NT2/D1 (cell line): ENCODE results near the gene KCP.

ENCODE experiments used
- DNase-seq: peaks from one replicate; pipeline ENCODE4 v3.0.0-alpha.2; 2011; ENCODE audit warnings: low read depth, low spot score
- H3K27me3 ChIP-seq: 2 replicates; pipeline ENCODE4 v1.6.0; 2011; ENCODE audit warnings: mild to moderate bottlenecking; ENCODE audit not compliant: insufficient read length, insufficient read depth
- H3K36me3 ChIP-seq: 2 replicates; pipeline ENCODE4 v1.6.1; 2011; ENCODE audit warnings: mild to moderate bottlenecking, low read length, mixed read lengths; ENCODE audit not compliant: insufficient read depth, insufficient read length
- H3K4me1 ChIP-seq: 2 replicates; pipeline ENCODE4 v1.5.1; 2011; ENCODE audit not compliant: insufficient read depth, insufficient read length
- H3K4me3 ChIP-seq: 2 replicates; pipeline ENCODE4 v1.5.1; 2011; ENCODE audit warnings: low read depth; ENCODE audit not compliant: insufficient read length
- H3K9ac ChIP-seq: 2 replicates; pipeline ENCODE4 v1.6.0; 2011; ENCODE audit warnings: low read depth; ENCODE audit not compliant: insufficient read length
- H3K9me3 ChIP-seq: 2 replicates; pipeline ENCODE4 v1.5.1; 2011; ENCODE audit warnings: mild to moderate bottlenecking, low read length; ENCODE audit not compliant: insufficient read depth
- SUZ12 ChIP-seq: IDR thresholded peaks from 2 replicates; pipeline ENCODE4 v1.6.1; 2011; ENCODE audit not compliant: insufficient read length, insufficient read depth; ENCODE audit errors: extremely low read depth
- YY1 ChIP-seq: IDR thresholded peaks from 2 replicates; pipeline ENCODE4 v1.6.1; 2011; ENCODE audit not compliant: insufficient read length, insufficient read depth
- ZNF274 ChIP-seq: IDR thresholded peaks from 2 replicates; pipeline ENCODE4 v1.6.1; 2011; ENCODE audit warnings: mild to moderate bottlenecking, low read depth, low read length

KCP gene

DNA sequence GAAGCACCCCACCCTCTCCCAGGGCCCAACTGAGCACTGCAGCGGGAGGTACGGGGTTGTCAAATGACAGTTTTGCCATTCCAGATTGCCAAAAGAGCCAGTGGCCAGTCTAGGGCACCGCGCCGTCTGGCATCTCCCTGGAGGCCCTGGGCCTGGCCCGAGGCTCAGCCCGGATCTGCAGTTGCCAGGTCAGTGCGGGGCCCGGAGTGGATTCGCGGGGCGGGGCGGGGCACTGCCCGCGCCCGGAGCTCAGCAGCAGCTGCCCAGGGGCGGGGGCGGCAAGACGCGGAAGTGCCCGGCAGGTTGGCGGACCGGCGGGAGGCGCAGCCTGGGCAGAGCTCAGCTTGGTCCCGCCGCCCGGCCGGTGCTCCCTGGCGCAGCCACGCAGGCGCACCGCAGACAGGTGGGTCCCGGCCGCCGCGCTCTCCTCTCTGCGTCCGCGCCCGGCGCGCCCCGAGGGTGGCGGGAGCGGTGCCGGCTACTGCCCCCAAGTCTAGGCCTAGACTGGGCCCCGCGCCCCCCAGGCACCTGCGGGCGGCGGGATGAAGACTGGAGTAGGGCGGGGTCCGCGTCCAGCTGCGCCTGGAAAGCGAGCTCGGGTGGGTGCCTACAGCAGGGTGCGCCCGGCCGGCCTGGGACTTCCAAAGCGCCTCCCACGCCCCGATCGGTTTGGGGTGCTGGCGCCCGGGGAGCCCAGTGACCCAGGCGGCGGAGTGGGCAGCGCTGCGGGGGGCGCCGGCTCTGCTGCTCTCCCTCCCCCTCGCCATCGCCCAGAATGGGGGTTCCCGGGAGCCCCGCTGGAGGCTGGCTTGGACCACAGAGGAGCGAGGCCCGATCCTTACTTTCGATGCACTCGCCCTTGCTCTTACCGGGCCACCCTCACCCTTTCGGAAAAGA, 27.4 kb upstream of the KCP start, which contains the start of gene IRF5:
Gene IRF5, plus strand, starts transcription at position 281 of the 897 bp plus-strand sequence. CDS start 4,155 bp downstream, outside the sequence.
- Histone ChIP-seq H3K9ac (peak within 1 kb of the TSS; percentile 50), H3K9me3 (no peaks in the 10 kb centered on the region), H3K27me3 (peaks cover 58% of the 10 kb centered on the region), H3K36me3 (no peaks in the 10 kb centered on the region), H3K4me3 (peak within 1 kb of the TSS; percentile 40), H3K4me1 (peaks cover 12% of the 10 kb centered on the region)
- no peak for DNase-seq
- TF ChIP-seq SUZ12 = peak; percentile 71
- TF ChIP-seq ZNF274 = no peak

DNA sequence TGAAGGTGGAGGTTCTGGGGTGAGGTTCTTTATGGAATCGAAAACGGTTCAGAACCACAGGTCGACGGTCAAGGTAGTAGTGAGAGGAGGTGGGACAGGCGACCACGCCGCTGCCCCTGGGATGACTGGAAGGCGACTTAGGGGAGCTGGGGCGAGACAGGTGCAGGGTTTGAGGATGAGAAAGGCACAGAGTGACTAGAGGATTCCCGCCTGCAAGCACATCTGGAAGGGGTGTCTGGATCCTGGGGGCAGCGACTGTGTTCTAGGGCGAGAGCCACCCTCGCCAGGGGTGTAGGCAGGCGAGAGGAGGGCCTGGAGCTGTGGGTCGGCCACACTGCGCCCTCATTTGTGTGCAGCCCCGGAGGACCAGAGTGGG, 26.8 kb upstream of the KCP start:
- H3K4me3 ChIP-seq = peak overlapping the region; percentile 40
- H3K9me3 ChIP-seq = no peaks in the 10 kb centered on the region
- H3K36me3 ChIP-seq = no peaks in the 10 kb centered on the region
- peaks cover 12% of the 10 kb centered on the region for H3K4me1 ChIP-seq
- no peak overlapping the region for H3K9ac ChIP-seq
- no peak for DNase-seq
- TF ChIP-seq YY1 (no peak), ZNF274 (no peak), SUZ12 (no peak)
- peaks cover 58% of the 10 kb centered on the region for H3K27me3 ChIP-seq

DNA sequence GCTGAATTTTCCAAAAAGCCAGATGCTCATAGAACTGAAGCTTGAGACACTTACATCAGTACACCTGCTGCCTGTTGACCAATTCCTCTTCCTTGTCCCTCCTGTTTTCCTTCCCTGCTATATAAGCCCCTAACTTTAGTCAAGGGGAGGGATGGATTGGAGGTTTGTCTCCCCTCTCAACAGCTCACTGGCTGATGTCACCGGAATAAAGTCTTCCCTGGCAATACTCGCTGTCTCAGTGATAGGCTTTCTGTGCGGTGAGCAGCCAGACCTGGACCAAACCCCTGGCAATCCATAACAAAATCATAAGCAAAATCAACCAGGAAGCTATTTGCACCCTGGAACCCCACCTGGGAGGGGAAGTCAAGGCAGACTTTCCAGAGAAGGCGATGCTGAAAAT, 26.3 kb upstream of the KCP start:
- H3K27me3 ChIP-seq = peaks cover 58% of the 10 kb centered on the region
- DNase-seq = no peak
- no peak overlapping the region for H3K4me3 ChIP-seq
- peaks cover 12% of the 10 kb centered on the region for H3K4me1 ChIP-seq
- H3K9ac ChIP-seq = no peak overlapping the region
- H3K9me3 ChIP-seq = no peaks in the 10 kb centered on the region
- no peaks in the 10 kb centered on the region for H3K36me3 ChIP-seq
- TF ChIP-seq SUZ12 = no peak
- no peak for TF ChIP-seq YY1
- no peak for TF ChIP-seq ZNF274

DNA sequence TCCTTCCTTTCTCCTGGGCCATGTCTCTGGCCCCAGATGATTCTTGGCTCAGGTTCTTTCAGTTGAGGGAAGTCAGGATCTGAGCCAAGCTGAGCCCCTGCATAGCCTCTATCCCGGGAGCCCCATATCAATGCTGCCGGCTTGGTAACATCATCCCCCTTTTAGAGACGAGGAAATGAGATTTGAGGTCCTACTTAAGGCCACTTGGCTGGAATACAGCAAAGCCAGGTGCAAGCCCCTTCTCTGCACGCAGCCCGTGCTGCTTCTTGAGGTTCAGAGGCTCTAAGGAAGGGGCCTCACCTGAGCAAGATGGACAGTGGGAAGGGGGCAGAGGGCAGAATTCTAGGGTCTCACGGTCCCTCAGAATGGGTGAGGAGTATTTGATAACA, 24.8 kb upstream of the KCP start:
- H3K9me3 ChIP-seq = no peaks in the 10 kb centered on the region
- no peak for TF ChIP-seq SUZ12
- TF ChIP-seq ZNF274 = no peak
- TF ChIP-seq YY1 = no peak
- DNase-seq = no peak
- no peaks in the 10 kb centered on the region for H3K36me3 ChIP-seq
- H3K27me3 ChIP-seq = peaks cover 58% of the 10 kb centered on the region
- no peak overlapping the region for H3K4me3 ChIP-seq
- H3K9ac ChIP-seq = no peak overlapping the region
- peaks cover 9% of the 10 kb centered on the region for H3K4me1 ChIP-seq

DNA sequence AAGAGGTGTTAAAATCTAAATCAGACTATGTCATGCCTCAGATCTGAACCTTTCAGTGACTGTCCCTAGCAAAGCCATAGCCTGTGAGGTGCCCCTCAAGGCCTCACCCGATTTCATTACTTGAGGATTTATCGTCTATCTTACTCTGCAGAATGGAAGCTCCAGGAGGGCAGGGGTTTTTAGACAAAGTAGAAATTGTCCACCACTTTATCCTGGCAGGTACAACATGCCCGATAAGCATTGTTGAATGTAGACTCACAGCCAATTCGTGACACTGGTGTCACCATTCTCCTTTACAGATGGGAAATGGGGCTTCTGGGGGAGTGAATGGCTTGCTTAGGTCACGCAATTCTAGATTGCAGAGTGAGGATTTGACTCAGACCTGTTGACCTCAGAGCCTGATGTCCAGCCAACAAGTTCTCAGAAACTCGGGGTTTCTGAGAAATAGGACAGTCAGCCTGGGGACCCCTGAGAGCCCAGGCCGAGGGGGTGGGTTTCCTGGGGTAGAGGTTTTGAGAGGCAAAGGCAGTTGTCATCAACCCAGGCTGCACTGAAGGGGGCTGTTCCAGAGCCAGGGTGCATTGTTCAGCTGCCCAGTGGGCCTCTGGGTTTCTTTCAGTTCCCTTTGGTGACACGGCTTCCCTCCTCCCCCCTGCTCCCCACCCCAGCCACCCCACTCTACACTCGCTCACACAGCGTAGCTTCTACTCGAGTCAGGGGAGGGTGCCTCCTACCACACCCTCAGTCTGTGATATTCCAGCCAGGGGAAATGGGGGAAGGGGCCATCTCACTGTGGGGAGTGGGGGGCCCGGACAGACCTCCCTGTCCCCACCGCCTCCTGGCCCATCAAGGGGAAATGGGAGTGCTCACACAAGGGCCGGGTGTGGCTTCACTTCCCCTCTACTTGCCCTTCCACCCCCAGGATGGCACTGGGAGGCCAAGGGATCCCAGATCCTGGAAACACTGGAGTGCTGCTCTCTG, 24.1 kb upstream of the KCP start:
- H3K27me3 ChIP-seq = peaks cover 53% of the 10 kb centered on the region
- no peak overlapping the region for H3K9ac ChIP-seq
- no peak for TF ChIP-seq YY1
- TF ChIP-seq SUZ12 = no peak
- TF ChIP-seq ZNF274 = no peak
- no peaks in the 10 kb centered on the region for H3K36me3 ChIP-seq
- DNase-seq = no peak
- H3K9me3 ChIP-seq = no peaks in the 10 kb centered on the region
- peaks cover 9% of the 10 kb centered on the region for H3K4me1 ChIP-seq
- no peak overlapping the region for H3K4me3 ChIP-seq

DNA sequence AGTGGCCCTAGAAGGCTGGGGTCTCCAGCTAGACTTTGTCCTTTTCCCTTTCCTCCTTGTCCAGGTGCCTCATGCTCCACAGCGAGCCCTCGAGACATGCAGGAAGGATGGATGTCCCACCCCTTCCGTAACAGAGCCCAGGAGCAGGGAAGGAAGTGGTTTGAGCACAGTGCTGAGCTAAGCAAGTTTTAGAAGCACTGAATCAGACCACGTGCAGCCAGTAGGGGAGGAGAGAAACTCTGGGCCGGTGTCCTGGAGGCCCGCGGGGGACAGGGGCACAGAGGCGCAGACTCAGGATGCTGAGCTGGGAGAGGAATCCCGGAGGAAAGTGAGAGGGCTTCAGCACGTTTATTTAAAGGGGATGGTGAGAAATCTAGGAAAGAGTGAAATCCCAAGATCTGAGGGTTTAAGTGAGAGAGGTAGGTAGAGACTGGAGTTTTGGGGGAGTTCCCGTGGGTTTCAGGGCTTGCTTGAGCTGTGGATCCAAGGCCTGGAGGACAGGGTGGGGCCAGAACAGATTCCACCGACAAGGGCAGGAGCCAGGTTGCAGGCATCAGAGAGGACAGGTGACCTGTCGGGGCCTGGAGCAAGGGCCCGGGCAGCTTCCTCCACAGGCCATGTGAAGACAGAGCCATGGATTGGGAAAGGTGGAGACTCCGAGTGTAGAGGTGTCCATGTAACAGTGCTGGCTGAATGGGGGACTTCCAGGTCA, 22.8 kb upstream of the KCP start:
- H3K4me3 ChIP-seq = no peak overlapping the region
- peaks cover 4% of the 10 kb centered on the region for H3K4me1 ChIP-seq
- no peak for TF ChIP-seq ZNF274
- no peak for TF ChIP-seq SUZ12
- TF ChIP-seq YY1 = no peak

DNA sequence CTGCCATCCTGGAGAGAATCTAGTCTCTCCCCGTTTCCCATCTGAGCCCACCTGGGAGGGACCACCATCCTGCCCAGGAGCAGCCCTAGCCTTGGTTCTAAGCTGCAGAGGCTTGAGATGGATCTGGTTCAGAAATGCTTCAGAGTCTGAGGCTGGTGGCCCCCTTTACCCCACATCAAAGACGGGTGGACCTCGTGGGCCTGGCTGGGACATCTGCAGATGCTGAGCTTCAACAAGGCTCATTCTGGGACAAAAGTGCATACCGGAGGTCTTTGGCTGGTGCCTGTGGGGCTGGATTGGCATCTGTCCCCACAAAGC, 22.3 kb upstream of the KCP start:
- DNase-seq = no peak
- no peak overlapping the region for H3K4me3 ChIP-seq
- peaks cover 6% of the 10 kb centered on the region; the same call in 1 of the 2 replicates for H3K9me3 ChIP-seq
- H3K4me1 ChIP-seq = peaks cover 4% of the 10 kb centered on the region
- no peaks in the 10 kb centered on the region for H3K36me3 ChIP-seq
- H3K27me3 ChIP-seq = peaks cover 35% of the 10 kb centered on the region
- TF ChIP-seq SUZ12 = no peak
- TF ChIP-seq YY1 = no peak
- TF ChIP-seq ZNF274 = no peak
- H3K9ac ChIP-seq = no peak overlapping the region

More for the DNA sequence above, 22.8 kb upstream of the KCP start:
- Histone ChIP-seq H3K9ac (no peak overlapping the region), H3K9me3 (peaks cover 2% of the 10 kb centered on the region; the same call in 1 of the 2 replicates), H3K27me3 (peaks cover 40% of the 10 kb centered on the region), H3K36me3 (no peaks in the 10 kb centered on the region)
- no peak for DNase-seq
